Measurements from ENCODE around the gene PTPRN2.

DNA sequence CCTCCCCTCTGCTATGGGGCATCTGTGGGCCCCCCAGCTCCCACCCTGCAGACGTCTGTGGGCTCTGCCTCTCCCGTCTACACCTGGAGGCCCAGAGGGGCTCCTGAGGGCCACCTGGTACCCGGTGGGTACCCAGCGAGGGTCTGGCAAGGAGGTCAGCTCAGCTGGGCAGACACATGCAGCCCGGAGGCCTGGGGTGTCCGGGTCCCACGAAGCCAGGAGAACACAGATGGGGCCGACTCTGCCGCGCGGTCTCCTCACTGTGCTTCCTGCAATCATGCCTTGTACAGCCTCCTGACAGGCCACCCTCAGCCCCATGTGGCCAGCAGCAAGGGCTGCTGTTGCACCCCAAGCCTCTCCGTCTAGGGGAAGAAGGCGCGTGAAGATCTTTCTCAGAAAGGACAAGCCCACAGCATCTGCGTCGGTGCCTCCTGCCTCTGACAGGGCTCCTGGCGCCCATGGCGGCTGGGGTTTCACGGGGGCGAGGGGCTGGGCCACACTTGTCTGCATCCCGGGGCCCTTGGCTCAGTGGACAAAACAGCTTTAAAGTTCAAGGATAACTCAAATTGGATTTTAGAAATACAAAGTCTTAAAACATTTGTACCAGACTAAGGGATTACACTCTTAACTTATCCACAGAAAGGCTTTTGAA, 859.5 kb downstream of the PTPRN2 start:
- no peak for TF ChIP-seq RAD21 (IDR thresholded peaks at IDR 0.05 in 1 of 2, conservative IDR thresholded peaks at IDR 0.05 in 1 of 2; ENCODE audit: low read depth in 2 of 2, low read length in 2 of 2)
- TF ChIP-seq FOSL1 (IDR thresholded peaks at IDR 0.05; ENCODE audit: insufficient read depth, low read depth, low read length), result no peak
- TF ChIP-seq, protein P1, sequence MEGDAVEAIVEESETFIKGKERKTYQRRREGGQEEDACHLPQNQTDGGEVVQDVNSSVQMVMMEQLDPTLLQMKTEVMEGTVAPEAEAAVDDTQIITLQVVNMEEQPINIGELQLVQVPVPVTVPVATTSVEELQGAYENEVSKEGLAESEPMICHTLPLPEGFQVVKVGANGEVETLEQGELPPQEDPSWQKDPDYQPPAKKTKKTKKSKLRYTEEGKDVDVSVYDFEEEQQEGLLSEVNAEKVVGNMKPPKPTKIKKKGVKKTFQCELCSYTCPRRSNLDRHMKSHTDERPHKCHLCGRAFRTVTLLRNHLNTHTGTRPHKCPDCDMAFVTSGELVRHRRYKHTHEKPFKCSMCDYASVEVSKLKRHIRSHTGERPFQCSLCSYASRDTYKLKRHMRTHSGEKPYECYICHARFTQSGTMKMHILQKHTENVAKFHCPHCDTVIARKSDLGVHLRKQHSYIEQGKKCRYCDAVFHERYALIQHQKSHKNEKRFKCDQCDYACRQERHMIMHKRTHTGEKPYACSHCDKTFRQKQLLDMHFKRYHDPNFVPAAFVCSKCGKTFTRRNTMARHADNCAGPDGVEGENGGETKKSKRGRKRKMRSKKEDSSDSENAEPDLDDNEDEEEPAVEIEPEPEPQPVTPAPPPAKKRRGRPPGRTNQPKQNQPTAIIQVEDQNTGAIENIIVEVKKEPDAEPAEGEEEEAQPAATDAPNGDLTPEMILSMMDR (IDR thresholded peaks at IDR 0.05; ENCODE audit: control extremely low read depth in 1 of 3, insufficient read depth in 1 of 3, low read depth in 1 of 3, low read length in 3 of 3), result no peak
- no peak for TF ChIP-seq GABPA (IDR thresholded peaks at IDR 0.05; ENCODE audit: borderline replicate concordance, insufficient read depth, low read length)
- no peak for TF ChIP-seq MAFK (IDR thresholded peaks at IDR 0.05; ENCODE audit: low read depth, low read length)
- TF ChIP-seq RFX5 (IDR thresholded peaks at IDR 0.05; ENCODE audit: borderline replicate concordance, low read depth, low read length), result no peak
- no peak for TF ChIP-seq ZNF274 (IDR thresholded peaks at IDR 0.05; ENCODE audit: borderline replicate concordance, extremely low read depth, low read length)
- no peak for TF ChIP-seq POLR2A (IDR thresholded peaks at IDR 0.05; ENCODE audit: control extremely low read depth in 1 of 2, low read depth in 2 of 2, low read length in 2 of 2)
- TF ChIP-seq TAF1 (IDR thresholded peaks at IDR 0.05; ENCODE audit: low read depth, low read length), result no peak
- no peak for TF ChIP-seq CHD1 (IDR thresholded peaks at IDR 0.05; ENCODE audit: low read depth, low read length)
- no peak for TF ChIP-seq SRF (IDR thresholded peaks at IDR 0.05; ENCODE audit: low read depth, low read length)

Data from H1 (cell line).